Esophagus muscularis mucosa (tissue), 4 donors: ENCODE data around the gene GPC1. TPM values are rescaled to one million over a fixed set of nuclear protein-coding genes. Genes with fewer than 3 reads are reported as not detected.

Source experiments
- DNase-seq: peaks from one replicate; pipeline ENCODE4 v3.0.0-alpha.2; 2017; ENCODE audit errors: extremely low spot score
- H3K27ac ChIP-seq, 4 donors: fragments of 200-600 bp; sonication (generic); replicated peaks in 1 of 4; 1 replicate in 3 of 4; 2 replicates in 1 of 4; pipeline ENCODE4 v1.5.1; 2016 to 2019; ENCODE audit warnings: mild to moderate bottlenecking in 1 of 4
- H3K27me3 ChIP-seq, 4 donors: fragments of 200-600 bp; sonication (generic); one replicate each; pipeline versions ENCODE4 v1.5.1 to v1.6.0; 2016 to 2019
- H3K36me3 ChIP-seq, 4 donors: fragments of 200-600 bp; sonication (generic); one replicate each; pipeline ENCODE4 v1.5.1; 2016 to 2019
- H3K4me1 ChIP-seq, 4 donors: fragments of 200-600 bp; sonication (generic); one replicate each; pipeline ENCODE4 v1.5.1; 2016 to 2019
- H3K4me3 ChIP-seq, 4 donors: fragments of 200-600 bp; sonication (generic); 1 replicate in 2 of 4; 2 replicates in 2 of 4; pipeline ENCODE4 v1.5.1; 2016 to 2019; ENCODE audit warnings: mild to moderate bottlenecking in 4 of 4, moderate library complexity in 1 of 4
- H3K9me3 ChIP-seq, 4 donors: fragments of 200-600 bp; sonication (generic); 1 replicate in 3 of 4; 2 replicates in 1 of 4; pipeline ENCODE4 v1.5.1; 2016 to 2019
- CTCF ChIP-seq, 3 experiments: fragments of 200-600 bp in 2 of 3; fragments of 450-650 bp in 1 of 3; sonication (generic) in 2 of 3; IDR thresholded peaks; one replicate each; pipeline ENCODE4 v1.5.1; 2017 to 2019; ENCODE audit warnings: antibody characterized with exemption in 3 of 3, mild to moderate bottlenecking in 2 of 3, moderate library complexity in 1 of 3
- EP300 ChIP-seq: sonication (generic); formaldehyde crosslinking; IDR thresholded peaks from one replicate; pipeline ENCODE4 v1.6.1; 2017; ENCODE audit warnings: antibody characterized with exemption
- POLR2A ChIP-seq: fragments of 450-650 bp; IDR thresholded peaks from one replicate; pipeline ENCODE4 v1.6.1; 2017; ENCODE audit warnings: antibody characterized with exemption, moderate library complexity, mild to moderate bottlenecking, low read depth
- POLR2AphosphoS5 ChIP-seq, 2 donors: sonication (generic); formaldehyde crosslinking; IDR thresholded peaks; one replicate each; pipeline ENCODE4 v1.6.1; 2017; ENCODE audit warnings: antibody characterized with exemption in 2 of 2
- WGBS: methylation state at CpG from one replicate; pipeline ENCODE4 v1.1.5; 2018; 5-methylcytosine and 5-hydroxymethylcytosine counted together
- intact Hi-C: fragments of 100-400 bp; cut with DNase I; formaldehyde crosslinking; loops from one replicate; pipeline ENCODE4 v1.15.1; 2023
- total RNA-seq, 4 donors: library from RNA; depleted of rRNA; stranded (reverse); fragments of >200 nt; gene quantifications; one replicate each; pipeline versions ENCODE4 v1.1.0 to v1.2.1, GENCODE V29; 2016

The GPC1 gene
- total RNA-seq, 4 donors from 2014 or later: 29.1 to 71.5 (median 41.8) TPM

DNA sequence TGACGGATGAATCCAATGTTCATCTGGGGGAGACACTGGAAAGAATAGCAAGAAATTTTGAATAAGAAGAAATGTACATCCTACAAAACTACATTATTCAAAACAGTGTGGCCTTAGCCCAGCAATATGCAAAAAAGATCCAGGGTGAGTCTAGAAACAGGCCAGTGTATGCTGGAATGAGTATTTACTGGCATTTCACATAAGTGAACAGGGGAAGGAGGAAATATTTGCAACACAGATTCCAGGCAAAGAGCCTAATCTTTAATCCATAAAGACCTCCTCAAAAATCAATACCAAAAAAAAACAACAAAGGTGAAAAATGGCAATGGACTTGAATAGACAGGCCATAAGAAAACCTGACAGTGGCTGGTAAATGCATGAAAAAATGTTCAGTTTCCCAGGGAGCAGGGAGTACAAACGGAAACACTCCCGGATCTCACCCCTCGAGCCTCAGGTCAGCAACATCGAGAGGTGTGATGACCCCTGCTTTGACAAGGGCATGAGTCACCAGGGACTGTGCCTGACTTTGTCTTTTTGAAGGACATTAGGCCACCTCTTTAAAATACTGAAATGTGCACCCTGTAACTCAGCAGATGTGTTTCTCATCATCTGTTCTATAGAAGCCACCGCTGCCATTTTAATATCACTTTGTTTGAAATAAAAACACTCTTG, 12.7 kb upstream of the GPC1 start:
- H3K27ac ChIP-seq: no peak overlapping the region
- intact Hi-C loops: no loop called here

DNA sequence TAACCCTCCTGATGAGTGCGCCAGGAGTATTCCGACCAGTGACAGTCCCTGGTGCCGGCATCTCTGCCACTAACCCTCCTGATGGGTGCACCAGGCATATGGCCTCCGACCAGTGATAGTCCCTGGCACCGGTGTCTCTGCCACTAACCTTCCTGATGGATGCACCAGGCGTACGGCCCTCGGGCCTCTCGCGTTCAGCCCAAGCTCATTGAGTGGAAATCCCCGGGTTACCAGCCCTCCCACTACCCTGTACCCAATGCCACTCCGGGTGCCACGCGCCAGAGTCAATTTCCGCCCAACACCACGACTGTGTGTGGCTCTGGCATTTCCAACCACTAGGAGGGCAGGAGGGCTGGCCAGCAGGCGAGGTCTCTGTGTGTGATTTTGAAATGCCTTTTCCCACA, 11.7 kb upstream of the GPC1 start:
- no peak for TF ChIP-seq POLR2A
- no peak for TF ChIP-seq EP300
- TF ChIP-seq CTCF (IDR thresholded peaks at IDR 0.05): no peak
- TF ChIP-seq POLR2AphosphoS5 (IDR thresholded peaks at IDR 0.05): no peak
- DNase-seq: no peak
- Histone ChIP-seq H3K36me3 (no peaks in the 10 kb centered on the region), H3K4me3 (no peak overlapping the region), H3K27ac (no peak overlapping the region), H3K27me3 (peaks cover 0 to 3% (median 0%) of the 10 kb centered on the region in 4 donors), H3K4me1 (no peaks in the 10 kb centered on the region), H3K9me3 (peaks cover 0 to 19% (median 15%) of the 10 kb centered on the region in 4 donors)
- intact Hi-C loops: no loop called here
- 92% methylated on average over 5 of the region's 17 CpGs for WGBS

More for the DNA sequence above, 12.7 kb upstream of the GPC1 start:
- TF ChIP-seq CTCF (IDR thresholded peaks at IDR 0.05) (no peak), POLR2A (no peak), EP300 (no peak), POLR2AphosphoS5 (IDR thresholded peaks at IDR 0.05) (no peak)
- Histone ChIP-seq H3K4me3 (no peak overlapping the region), H3K36me3 (no peaks in the 10 kb centered on the region), H3K9me3 (peaks cover 0 to 25% (median 17%) of the 10 kb centered on the region in 4 donors), H3K27me3 (peaks cover 0 to 3% (median 0%) of the 10 kb centered on the region in 4 donors), H3K4me1 (no peaks in the 10 kb centered on the region)
- DNase-seq: no peak
- WGBS: 79% methylated on average over 6 of the region's 6 CpGs

GRCh38 chr2:240424341-240425235, 10.9 kb upstream of the GPC1 start:
- peaks cover 0 to 3% (median 0%) of the 10 kb centered on the region in 4 donors for H3K27me3 ChIP-seq
- no peak for DNase-seq
- intact Hi-C loops: no loop called here
- no peaks in the 10 kb centered on the region for H3K36me3 ChIP-seq
- no peak overlapping the region for H3K4me3 ChIP-seq
- 92% methylated on average over 22 of the region's 29 CpGs for WGBS
- no peaks in the 10 kb centered on the region for H3K4me1 ChIP-seq
- TF ChIP-seq POLR2A: no peak
- no peak overlapping the region for H3K27ac ChIP-seq
- H3K9me3 ChIP-seq: peaks cover 0 to 12% (median 11%) of the 10 kb centered on the region in 4 donors

DNA sequence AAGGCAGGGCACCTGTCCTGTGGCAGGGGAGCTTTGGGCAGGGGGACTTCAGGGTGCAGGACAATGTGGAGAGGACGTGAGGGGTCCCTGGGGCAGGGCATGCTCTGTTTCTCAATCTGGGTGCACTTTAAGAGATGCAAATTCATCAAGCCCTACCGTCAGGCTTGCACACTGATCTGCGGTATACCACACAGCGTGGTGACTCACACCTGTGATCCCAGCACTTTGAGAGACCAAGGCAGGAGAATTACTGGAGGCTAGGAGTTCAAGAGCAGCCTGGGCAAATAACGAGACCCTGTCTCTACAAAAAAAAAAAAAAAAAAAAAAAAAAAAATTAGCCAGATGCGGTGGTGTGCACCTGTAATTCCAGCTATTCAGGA, 10.2 kb upstream of the GPC1 start:
- peaks cover 0 to 3% (median 0%) of the 10 kb centered on the region in 4 donors for H3K27me3 ChIP-seq
- no peaks in the 10 kb centered on the region for H3K4me1 ChIP-seq
- no peak for TF ChIP-seq POLR2AphosphoS5 (IDR thresholded peaks at IDR 0.05)
- no peak for TF ChIP-seq EP300
- no peak for TF ChIP-seq POLR2A
- TF ChIP-seq CTCF (IDR thresholded peaks at IDR 0.05): no peak
- H3K9me3 ChIP-seq: peaks cover 0 to 12% (median 11%) of the 10 kb centered on the region in 4 donors
- H3K4me3 ChIP-seq: no peak overlapping the region
- DNase-seq: no peak
- WGBS: 90% methylated on average over 6 of the region's 6 CpGs
- intact Hi-C loops: no loop called here
- H3K36me3 ChIP-seq: no peaks in the 10 kb centered on the region
- no peak overlapping the region for H3K27ac ChIP-seq

GRCh38 chr2:240425697-240426096, 9.8 kb upstream of the GPC1 start:
- Histone ChIP-seq H3K36me3 (no peaks in the 10 kb centered on the region), H3K4me1 (no peaks in the 10 kb centered on the region), H3K9me3 (peaks cover 0 to 12% (median 11%) of the 10 kb centered on the region in 4 donors), H3K4me3 (no peak overlapping the region), H3K27me3 (peaks cover 0 to 3% (median 0%) of the 10 kb centered on the region in 4 donors), H3K27ac (no peak overlapping the region)
- intact Hi-C loops: no loop called here
- DNase-seq: no peak
- WGBS: 88% methylated on average over 5 of the region's 5 CpGs
- TF ChIP-seq CTCF (IDR thresholded peaks at IDR 0.05) (no peak), POLR2AphosphoS5 (IDR thresholded peaks at IDR 0.05) (no peak), POLR2A (no peak), EP300 (no peak)
